Effector memory CD4-positive, alpha-beta T cell (primary cell): ENCODE measurements around the gene HCRTR2.
"Not testable (repeated sequence)": the region's sequence is repeated elsewhere in the genome, so short reads cannot be mapped to it uniquely, and the experiment has no call there.

Experiments used
- DNase-seq, 3 donors: peaks; one replicate each; pipeline ENCODE4 v3.0.0-alpha.2; 2020
- H3K27ac ChIP-seq: 2 replicates; pipeline ENCODE4 v1.7.0; 2013; ENCODE audit warnings: mild to moderate bottlenecking, low read length, moderate library complexity; ENCODE audit not compliant: insufficient read depth, poor library complexity, severe bottlenecking
- H3K27me3 ChIP-seq: replicated peaks from 2 replicates; pipeline ENCODE4 v1.7.0; 2013; ENCODE audit warnings: mild to moderate bottlenecking, low read length; ENCODE audit not compliant: insufficient read depth, control insufficient read depth, poor library complexity, severe bottlenecking
- H3K36me3 ChIP-seq: 2 replicates; pipeline ENCODE4 v1.7.0; 2013; ENCODE audit warnings: mild to moderate bottlenecking, low read length, moderate library complexity; ENCODE audit not compliant: control insufficient read depth, insufficient read depth
- H3K4me1 ChIP-seq: 2 replicates; pipeline ENCODE4 v1.7.0; 2013; ENCODE audit warnings: low read length, mild to moderate bottlenecking; ENCODE audit not compliant: control insufficient read depth, insufficient read depth, poor library complexity, severe bottlenecking
- H3K4me3 ChIP-seq: 2 replicates; pipeline ENCODE4 v1.7.0; 2013; ENCODE audit warnings: low read length, low read depth, mild to moderate bottlenecking; ENCODE audit not compliant: insufficient read depth, poor library complexity, severe bottlenecking
- H3K9me3 ChIP-seq: 2 replicates; pipeline ENCODE4 v1.7.0; 2013; ENCODE audit warnings: mild to moderate bottlenecking, low read length, moderate library complexity; ENCODE audit not compliant: control insufficient read depth

Gene HCRTR2

GRCh38 chr6:55276745-55277530 lies 102.6 kb downstream of the HCRTR2 start:
- no peak for DNase-seq
- H3K27me3 ChIP-seq = no peaks in the 10 kb centered on the region
- no peaks in the 10 kb centered on the region for H3K9me3 ChIP-seq
- no peak overlapping the region for H3K27ac ChIP-seq
- H3K36me3 ChIP-seq = no peaks in the 10 kb centered on the region
- no peak overlapping the region for H3K4me3 ChIP-seq
- H3K4me1 ChIP-seq = no peaks in the 10 kb centered on the region

- no peak overlapping the region for H3K27ac ChIP-seq
- no peak for DNase-seq
- no peak overlapping the region for H3K4me3 ChIP-seq
- H3K9me3 ChIP-seq = no peaks in the 10 kb centered on the region
- no peaks in the 10 kb centered on the region for H3K4me1 ChIP-seq
- no peaks in the 10 kb centered on the region for H3K27me3 ChIP-seq
- H3K36me3 ChIP-seq = no peaks in the 10 kb centered on the region
Measured at GRCh38 chr6:55277646-55278045, 103.3 kb downstream of the HCRTR2 start.

DNA sequence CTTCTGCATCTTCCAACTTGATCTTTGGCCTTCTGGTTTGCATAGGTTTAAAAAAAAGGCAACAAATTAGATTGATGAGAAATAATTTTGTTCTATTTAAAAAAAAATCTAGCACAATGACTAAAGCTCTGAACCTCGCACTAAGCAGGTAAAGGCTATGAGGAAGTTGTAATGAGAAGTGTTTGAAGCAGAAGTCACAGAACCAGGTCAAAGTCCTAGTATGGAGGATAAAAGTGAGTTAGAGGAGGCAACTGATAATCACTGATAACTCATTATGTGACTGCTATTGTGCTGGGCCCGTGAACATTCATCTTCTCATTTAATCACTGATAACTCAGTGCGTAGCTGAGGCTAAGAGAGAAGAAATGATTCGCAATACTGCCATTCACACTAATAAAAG lies 106.9 kb downstream of the HCRTR2 start:
- Histone ChIP-seq H3K27ac (no peak overlapping the region), H3K27me3 (no peaks in the 10 kb centered on the region), H3K4me3 (no peak overlapping the region), H3K36me3 (no peaks in the 10 kb centered on the region), H3K4me1 (no peaks in the 10 kb centered on the region), H3K9me3 (no peaks in the 10 kb centered on the region)
- DNase-seq = no peak

DNA sequence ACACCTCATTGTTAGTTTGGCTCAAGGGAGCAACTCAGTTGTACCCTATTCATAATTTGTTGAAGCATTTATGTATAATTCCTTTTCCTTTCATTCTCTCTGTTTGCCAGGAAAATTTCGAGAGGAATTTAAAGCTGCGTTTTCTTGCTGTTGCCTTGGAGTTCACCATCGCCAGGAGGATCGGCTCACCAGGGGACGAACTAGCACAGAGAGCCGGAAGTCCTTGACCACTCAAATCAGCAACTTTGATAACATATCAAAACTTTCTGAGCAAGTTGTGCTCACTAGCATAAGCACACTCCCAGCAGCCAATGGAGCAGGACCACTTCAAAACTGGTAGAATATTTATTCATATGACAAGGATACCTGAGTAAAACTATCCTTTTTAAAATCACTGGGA lies 107.8 kb downstream of the HCRTR2 start:
- H3K27ac ChIP-seq = no peak overlapping the region
- H3K9me3 ChIP-seq = no peaks in the 10 kb centered on the region
- no peak for DNase-seq
- no peak overlapping the region for H3K4me3 ChIP-seq
- H3K4me1 ChIP-seq = no peaks in the 10 kb centered on the region
- no peaks in the 10 kb centered on the region for H3K36me3 ChIP-seq
- H3K27me3 ChIP-seq = no peaks in the 10 kb centered on the region

DNA sequence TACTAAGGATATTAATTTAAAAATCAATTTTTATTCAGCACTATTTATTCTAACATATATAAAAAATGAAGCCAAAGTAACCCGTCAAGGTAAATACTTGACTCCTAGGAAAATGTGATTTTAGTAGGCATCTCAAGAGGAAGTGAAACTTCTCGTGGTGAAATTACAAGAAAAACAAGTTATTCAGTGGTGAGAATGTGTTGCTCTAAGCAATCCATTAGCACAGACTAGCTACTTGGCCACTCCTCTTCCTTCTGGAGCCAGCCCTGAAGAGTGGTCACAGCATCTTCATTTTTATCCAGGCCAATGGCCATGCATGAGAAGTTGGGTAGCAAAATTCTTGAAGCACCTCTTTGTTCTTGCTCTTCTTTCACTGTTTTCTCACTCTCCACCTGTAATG lies 112.5 kb downstream of the HCRTR2 start:
- H3K9me3 ChIP-seq = no peaks in the 10 kb centered on the region
- no peaks in the 10 kb centered on the region for H3K36me3 ChIP-seq
- no peaks in the 10 kb centered on the region for H3K4me1 ChIP-seq
- H3K4me3 ChIP-seq = no peak overlapping the region
- no peak for DNase-seq
- no peaks in the 10 kb centered on the region for H3K27me3 ChIP-seq
- no peak overlapping the region for H3K27ac ChIP-seq

- H3K4me1 ChIP-seq = no peaks in the 10 kb centered on the region
- no peak for DNase-seq
- no peaks in the 10 kb centered on the region for H3K36me3 ChIP-seq
- no peaks in the 10 kb centered on the region for H3K27me3 ChIP-seq
- no peak overlapping the region for H3K4me3 ChIP-seq
- no peaks in the 10 kb centered on the region for H3K9me3 ChIP-seq
- H3K27ac ChIP-seq = no peak overlapping the region
Measured at GRCh38 chr6:55290736-55291135, 116.4 kb downstream of the HCRTR2 start.

GRCh38 chr6:55293116-55293515 lies 118.8 kb downstream of the HCRTR2 start:
- no peak for DNase-seq
- H3K9me3 ChIP-seq = no peaks in the 10 kb centered on the region
- no peak overlapping the region for H3K4me3 ChIP-seq
- H3K36me3 ChIP-seq = no peaks in the 10 kb centered on the region
- no peak overlapping the region for H3K27ac ChIP-seq
- H3K27me3 ChIP-seq = no peaks in the 10 kb centered on the region
- H3K4me1 ChIP-seq = no peaks in the 10 kb centered on the region

DNA sequence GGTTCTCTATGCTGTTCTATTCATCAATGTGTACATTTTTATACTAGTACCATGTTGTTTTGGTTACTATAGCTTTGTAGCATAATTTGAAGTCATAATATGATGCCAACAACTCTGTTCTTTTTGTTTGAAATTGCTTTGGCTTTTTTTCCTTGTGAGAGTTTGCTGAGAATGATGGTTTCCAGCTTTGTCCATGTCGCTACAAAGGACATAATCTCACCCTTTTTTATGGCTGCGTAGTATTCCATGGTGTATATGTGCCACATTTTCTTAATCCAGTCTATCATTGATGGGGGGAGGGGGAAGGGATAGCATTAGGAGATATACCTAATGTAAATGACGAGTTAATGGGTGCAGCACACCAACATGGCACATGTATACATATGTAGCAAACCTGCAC lies 122.9 kb downstream of the HCRTR2 start:
- H3K4me3 ChIP-seq, H3K27me3 ChIP-seq, H3K27ac ChIP-seq, H3K36me3 ChIP-seq, DNase-seq, H3K9me3 ChIP-seq, H3K4me1 ChIP-seq: not testable (repeated sequence)

DNA sequence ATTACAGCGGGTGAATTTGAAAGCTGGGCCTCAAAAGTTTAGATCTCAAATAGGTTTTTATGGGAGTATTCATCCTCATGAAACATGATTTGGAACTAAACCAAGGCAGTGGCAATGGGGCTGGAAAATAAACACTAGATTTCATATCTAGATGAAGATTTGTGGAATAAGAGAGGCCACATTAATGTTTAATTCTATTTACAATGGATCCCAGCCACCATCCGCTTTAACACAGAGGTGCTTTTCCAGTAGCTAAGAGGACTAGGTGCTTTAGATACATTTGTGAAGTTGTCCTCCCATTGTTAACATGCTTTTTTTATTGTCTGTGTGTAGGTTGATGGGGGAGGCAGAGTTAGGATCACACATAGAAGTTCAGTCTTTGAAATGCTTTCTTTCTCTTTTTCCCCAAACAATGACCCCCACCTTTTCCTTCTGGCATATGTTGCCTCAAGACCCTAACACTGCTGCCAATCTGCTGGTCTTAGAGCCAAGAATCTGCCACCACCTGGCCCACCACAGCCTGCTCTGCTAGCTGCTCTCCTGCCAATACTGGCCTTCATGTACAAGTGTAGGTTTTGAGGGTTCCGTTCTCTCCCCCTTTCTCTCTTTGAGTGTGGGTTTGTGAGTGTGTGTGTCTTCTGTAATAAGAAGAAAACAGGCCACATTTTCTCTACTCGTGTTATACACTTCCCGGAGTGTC lies 125.1 kb downstream of the HCRTR2 start:
- H3K4me3 ChIP-seq = no peak overlapping the region
- no peaks in the 10 kb centered on the region for H3K4me1 ChIP-seq
- H3K9me3 ChIP-seq = no peaks in the 10 kb centered on the region
- no peaks in the 10 kb centered on the region for H3K27me3 ChIP-seq
- H3K36me3 ChIP-seq = no peaks in the 10 kb centered on the region
- H3K27ac ChIP-seq = no peak overlapping the region
- DNase-seq = no peak

GRCh38 chr6:55304747-55305146 lies 130.4 kb downstream of the HCRTR2 start:
- no peak for DNase-seq

More at GRCh38 chr6:55304747-55305146, 130.4 kb downstream of the HCRTR2 start:
- no peaks in the 10 kb centered on the region for H3K9me3 ChIP-seq
- H3K27me3 ChIP-seq = no peaks in the 10 kb centered on the region
- H3K27ac ChIP-seq = no peak overlapping the region
- no peak overlapping the region for H3K4me3 ChIP-seq
- H3K36me3 ChIP-seq = no peaks in the 10 kb centered on the region
- no peaks in the 10 kb centered on the region for H3K4me1 ChIP-seq
